ENCODE results near the gene MTUS2. TPM values are rescaled to one million over a fixed set of nuclear protein-coding genes. Genes with fewer than 3 reads are reported as not detected.
A peak's percentile ranks its signal among the peaks of the same experiment; 100 is the strongest.
"Not testable (repeated sequence)": the region's sequence is repeated elsewhere in the genome, so short reads cannot be mapped to it uniquely, and the experiment has no call there.

The MTUS2 gene
- total RNA-seq, 1 donor from 2014 or later = 6.8 TPM

- H3K4me3 Mint-ChIP-seq (ENCODE audit: unreplicated experiment) = no peak overlapping the region
- H3K27me3 Mint-ChIP-seq (ENCODE audit: unreplicated experiment) = peaks cover 3% of the 10 kb centered on the region
- TF ChIP-seq CTCF (IDR thresholded peaks at IDR 0.05; ENCODE audit: partially characterized antibody, unreplicated experiment) = no peak
- H3K9me3 Mint-ChIP-seq (ENCODE audit: unreplicated experiment) = peaks cover 4% of the 10 kb centered on the region
- DNase-seq = no peak
- H3K36me3 Mint-ChIP-seq (ENCODE audit: unreplicated experiment) = no peaks in the 10 kb centered on the region
- no peak overlapping the region for H3K27ac Mint-ChIP-seq (ENCODE audit: unreplicated experiment)
- peaks cover 10% of the 10 kb centered on the region for H3K4me1 Mint-ChIP-seq (ENCODE audit: low read depth, unreplicated experiment)
Observed at GRCh38 chr13:29384871-29385270, 564.7 kb downstream of the MTUS2 start.

- no peak for DNase-seq
- Mint-ChIP-seq H3K27ac (ENCODE audit: unreplicated experiment) (no peak overlapping the region), H3K36me3 (ENCODE audit: unreplicated experiment) (no peaks in the 10 kb centered on the region), H3K27me3 (ENCODE audit: unreplicated experiment) (peaks cover 3% of the 10 kb centered on the region), H3K4me3 (ENCODE audit: unreplicated experiment) (peak overlapping the region; percentile 16), H3K4me1 (ENCODE audit: low read depth, unreplicated experiment) (peaks cover 10% of the 10 kb centered on the region), H3K9me3 (ENCODE audit: unreplicated experiment) (peaks cover 4% of the 10 kb centered on the region)
- TF ChIP-seq CTCF (IDR thresholded peaks at IDR 0.05; ENCODE audit: partially characterized antibody, unreplicated experiment) = no peak
Observed at GRCh38 chr13:29386246-29386645, 566.1 kb downstream of the MTUS2 start.

GRCh38 chr13:29390598-29390997 lies 570.5 kb downstream of the MTUS2 start:
- H3K4me3 Mint-ChIP-seq (ENCODE audit: unreplicated experiment); H3K4me1 Mint-ChIP-seq (ENCODE audit: low read depth, unreplicated experiment); H3K9me3 Mint-ChIP-seq (ENCODE audit: unreplicated experiment); H3K27ac Mint-ChIP-seq (ENCODE audit: unreplicated experiment); H3K36me3 Mint-ChIP-seq (ENCODE audit: unreplicated experiment); H3K27me3 Mint-ChIP-seq (ENCODE audit: unreplicated experiment); DNase-seq: not testable (repeated sequence)

GRCh38 chr13:29396446-29396845 lies 576.3 kb downstream of the MTUS2 start:
- Mint-ChIP-seq H3K27ac (ENCODE audit: unreplicated experiment) (no peak overlapping the region), H3K4me3 (ENCODE audit: unreplicated experiment) (no peak overlapping the region), H3K36me3 (ENCODE audit: unreplicated experiment) (no peaks in the 10 kb centered on the region), H3K27me3 (ENCODE audit: unreplicated experiment) (no peaks in the 10 kb centered on the region), H3K9me3 (ENCODE audit: unreplicated experiment) (no peaks in the 10 kb centered on the region), H3K4me1 (ENCODE audit: low read depth, unreplicated experiment) (no peaks in the 10 kb centered on the region)
- DNase-seq = no peak
- no peak for TF ChIP-seq CTCF (IDR thresholded peaks at IDR 0.05; ENCODE audit: partially characterized antibody, unreplicated experiment)

- H3K27me3 Mint-ChIP-seq (ENCODE audit: unreplicated experiment) = no peaks in the 10 kb centered on the region
- H3K36me3 Mint-ChIP-seq (ENCODE audit: unreplicated experiment) = no peaks in the 10 kb centered on the region
- H3K4me3 Mint-ChIP-seq (ENCODE audit: unreplicated experiment) = no peak overlapping the region
- no peak for TF ChIP-seq CTCF (IDR thresholded peaks at IDR 0.05; ENCODE audit: partially characterized antibody, unreplicated experiment)
- DNase-seq = no peak
- no peaks in the 10 kb centered on the region for H3K9me3 Mint-ChIP-seq (ENCODE audit: unreplicated experiment)
- H3K4me1 Mint-ChIP-seq (ENCODE audit: low read depth, unreplicated experiment) = no peaks in the 10 kb centered on the region
- H3K27ac Mint-ChIP-seq (ENCODE audit: unreplicated experiment) = no peak overlapping the region
Observed at GRCh38 chr13:29397265-29397664, 577.1 kb downstream of the MTUS2 start.

- no peak overlapping the region for H3K4me3 Mint-ChIP-seq (ENCODE audit: unreplicated experiment)
- H3K27ac Mint-ChIP-seq (ENCODE audit: unreplicated experiment) = no peak overlapping the region
- no peaks in the 10 kb centered on the region for H3K9me3 Mint-ChIP-seq (ENCODE audit: unreplicated experiment)
- no peaks in the 10 kb centered on the region for H3K27me3 Mint-ChIP-seq (ENCODE audit: unreplicated experiment)
- no peaks in the 10 kb centered on the region for H3K36me3 Mint-ChIP-seq (ENCODE audit: unreplicated experiment)
- no peak for TF ChIP-seq CTCF (IDR thresholded peaks at IDR 0.05; ENCODE audit: partially characterized antibody, unreplicated experiment)
- H3K4me1 Mint-ChIP-seq (ENCODE audit: low read depth, unreplicated experiment) = no peaks in the 10 kb centered on the region
- no peak for DNase-seq
Observed at GRCh38 chr13:29402166-29402636, 582.1 kb downstream of the MTUS2 start.

Data from glutamatergic neuron (in vitro differentiated cells).